Keratinocyte (primary cell): ENCODE data around the gene FHL3. TPM values are rescaled to one million over a fixed set of nuclear protein-coding genes. Genes with fewer than 3 reads are reported as not detected.

ENCODE experiments used
- DNase-seq: peaks from one replicate; pipeline ENCODE4 v3.0.0-alpha.2; 2011; ENCODE audit warnings: low read depth, missing footprints, low spot score
- FAIRE-seq: peaks from 2 replicates; lab custom pipeline; 2011; peaks lifted over from hg19 to GRCh38; lab: Jason Lieb, UNC
- H2AFZ ChIP-seq: 2 replicates; pipeline ENCODE4 v1.6.0; 2012; ENCODE audit warnings: low read length, control low read depth, inconsistent platforms; ENCODE audit not compliant: control insufficient read depth
- H3K27ac ChIP-seq: 2 replicates; pipeline ENCODE4 v1.5.1; 2011; ENCODE audit warnings: low read length; ENCODE audit not compliant: control insufficient read depth, insufficient read depth
- H3K27me3 ChIP-seq: 3 replicates; pipeline ENCODE4 v1.6.0; 2011; ENCODE audit warnings: low read length; ENCODE audit not compliant: control insufficient read depth, insufficient read depth; ENCODE audit errors: extremely low read depth
- H3K36me3 ChIP-seq, 2 experiments: 2 replicates in 1 of 2; 3 replicates in 1 of 2; pipeline ENCODE4 v1.5.1; 2011; ENCODE audit warnings: low read length in 2 of 2, mild to moderate bottlenecking in 1 of 2; ENCODE audit not compliant: control insufficient read depth in 2 of 2, insufficient read depth in 2 of 2; ENCODE audit errors: extremely low read depth in 1 of 2
- H3K4me1 ChIP-seq: 3 replicates; pipeline ENCODE4 v1.5.1; 2011; ENCODE audit warnings: low read length; ENCODE audit not compliant: control insufficient read depth, insufficient read depth; ENCODE audit errors: extremely low read depth
- H3K4me2 ChIP-seq: 3 replicates; pipeline ENCODE4 v1.6.0; 2011; ENCODE audit warnings: low read depth, low read length; ENCODE audit not compliant: control insufficient read depth, insufficient read depth; ENCODE audit errors: extremely low read depth
- H3K4me3 ChIP-seq, 3 experiments: fragments of 200-600 bp in 1 of 3; sonication (generic) in 1 of 3; 2 replicates in 2 of 3; 3 replicates in 1 of 3; pipeline ENCODE4 v1.5.1; 2011 to 2016; ENCODE audit warnings: low read length in 3 of 3, mild to moderate bottlenecking in 3 of 3, control low read depth in 2 of 3, inconsistent platforms in 1 of 3, low read depth in 1 of 3, mixed read lengths in 1 of 3, mixed run types in 1 of 3, moderate library complexity in 1 of 3; ENCODE audit not compliant: control insufficient read depth in 2 of 3, insufficient read depth in 2 of 3; ENCODE audit errors: extremely low read depth in 1 of 3
- H3K79me2 ChIP-seq: 2 replicates; pipeline ENCODE4 v1.6.0; 2012; ENCODE audit warnings: low read length; ENCODE audit not compliant: control insufficient read depth, insufficient read depth
- H3K9ac ChIP-seq: 3 replicates; pipeline ENCODE4 v1.6.0; 2011; ENCODE audit warnings: low read length; ENCODE audit not compliant: control insufficient read depth, insufficient read depth; ENCODE audit errors: extremely low read depth
- H3K9me1 ChIP-seq: 3 replicates; pipeline ENCODE4 v1.6.0; 2011; ENCODE audit warnings: low read length; ENCODE audit not compliant: control insufficient read depth, insufficient read depth; ENCODE audit errors: extremely low read depth
- H3K9me3 ChIP-seq: 2 replicates; pipeline ENCODE4 v1.5.1; 2012; ENCODE audit warnings: low read depth, low read length; ENCODE audit not compliant: control insufficient read depth
- H4K20me1 ChIP-seq: 3 replicates; pipeline ENCODE4 v1.6.0; 2011; ENCODE audit warnings: low read length; ENCODE audit not compliant: control insufficient read depth, insufficient read depth; ENCODE audit errors: extremely low read depth
- CTCF ChIP-seq, 3 experiments: IDR thresholded peaks in 1 of 3; conservative IDR thresholded peaks in 1 of 3; optimal IDR thresholded peaks in 1 of 3; 2 replicates in 2 of 3; 3 replicates in 1 of 3; pipeline versions ENCODE3 to v1.5.1; 2011; ENCODE audit warnings: low read length in 3 of 3, mild to moderate bottlenecking in 3 of 3, moderate library complexity in 2 of 3, control low read depth in 1 of 3, inconsistent platforms in 1 of 3; ENCODE audit not compliant: insufficient read depth in 2 of 3; ENCODE audit errors: extremely low read depth in 1 of 3
- EZH2 ChIP-seq: IDR thresholded peaks from one replicate; pipeline ENCODE4 v1.6.1; 2012; ENCODE audit warnings: inconsistent platforms, mild to moderate bottlenecking, low read length, moderate library complexity
- dilution Hi-C: fragments of 300-500 bp; cut with MboI; formaldehyde crosslinking; loops from one replicate; pipeline ENCODE4 v1.7.0; 2020; ENCODE audit warnings: low sequenced_read_pairs; ENCODE audit not compliant: extremely low pct_ligation_motif_present
- polyA plus RNA-seq, 5 experiments: library from polyadenylated mRNA; depleted of rRNA in 3 of 5; stranded (reverse) in 3 of 5; stranded (forward) in 1 of 5; unstranded in 1 of 5; fragments of >200 nt; gene quantifications; 1 replicate in 1 of 5; 2 replicates in 3 of 5; 3 replicates in 1 of 5; pipeline versions ENCODE4 v1.2.1 to v1.2.3, GENCODE V29; 2011 to 2012; ENCODE audit warnings: missing spikeins in 2 of 5, low read depth in 1 of 5, low replicate concordance in 1 of 5

Gene FHL3
- polyA plus RNA-seq, 1 donor (not counting 4 experiments of a cell fraction or from before 2014, with no cell fraction given): 5.1 TPM

DNA sequence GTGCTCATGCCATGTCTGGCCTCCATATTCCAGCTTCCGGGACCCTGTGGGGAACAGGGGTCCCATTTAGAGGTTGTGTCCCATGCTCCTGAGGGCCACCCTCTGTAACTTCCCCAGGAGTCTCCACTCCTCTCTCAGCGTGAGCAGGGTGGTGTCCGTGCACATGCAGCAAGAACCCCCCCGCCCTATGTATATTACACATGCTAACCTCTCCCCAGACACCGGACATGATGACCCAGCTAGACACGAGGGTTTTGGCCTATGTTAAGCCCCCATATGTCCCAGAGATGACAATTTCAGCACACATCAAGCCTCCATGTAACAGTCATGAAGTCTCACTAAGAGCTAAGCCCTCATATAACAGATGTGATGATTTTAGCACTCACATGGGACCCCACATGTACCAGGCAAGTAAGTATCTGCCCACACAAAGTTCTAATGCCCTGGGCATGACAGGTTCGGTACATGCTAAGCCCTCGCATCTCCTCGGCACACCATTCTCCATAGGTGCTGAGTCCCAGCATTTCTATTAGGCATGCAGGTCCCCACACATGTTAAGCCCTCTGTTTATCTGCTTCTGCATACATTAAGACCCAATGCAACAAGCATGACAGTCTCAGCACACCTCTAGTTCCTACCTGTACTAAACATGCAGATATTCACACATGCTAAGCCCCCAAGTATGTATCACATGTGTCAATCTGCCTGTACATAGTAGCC lies 7.1 kb downstream of the FHL3 start:
- FAIRE-seq (no peak), DNase-seq (no peak)
- H3K4me1 ChIP-seq: peaks cover 44% of the 10 kb centered on the region
- no peak overlapping the region for H3K9ac ChIP-seq
- dilution Hi-C loops: no loop called here
- no peaks in the 10 kb centered on the region for H4K20me1 ChIP-seq
- H3K9me3 ChIP-seq: no peaks in the 10 kb centered on the region
- H2AFZ ChIP-seq: no peak overlapping the region
- no peak overlapping the region for H3K4me2 ChIP-seq
- no peaks in the 10 kb centered on the region for H3K27me3 ChIP-seq
- no peak overlapping the region for H3K4me3 ChIP-seq
- H3K9me1 ChIP-seq: no peaks in the 10 kb centered on the region
- TF ChIP-seq EZH2 (no peak), CTCF (optimal IDR thresholded peaks at IDR 0.05 in 1 of 3, IDR thresholded peaks at IDR 0.05 in 1 of 3, conservative IDR thresholded peaks at IDR 0.05 in 1 of 3; ENCODE audit: extremely low read depth in 1 of 3, insufficient read depth in 2 of 3, low read length in 3 of 3) (no peak)
- H3K27ac ChIP-seq: no peak overlapping the region
- H3K79me2 ChIP-seq: peaks cover 37% of the 10 kb centered on the region
- H3K36me3 ChIP-seq: peaks cover 14 to 26% of the 10 kb centered on the region in 2 experiments

DNA sequence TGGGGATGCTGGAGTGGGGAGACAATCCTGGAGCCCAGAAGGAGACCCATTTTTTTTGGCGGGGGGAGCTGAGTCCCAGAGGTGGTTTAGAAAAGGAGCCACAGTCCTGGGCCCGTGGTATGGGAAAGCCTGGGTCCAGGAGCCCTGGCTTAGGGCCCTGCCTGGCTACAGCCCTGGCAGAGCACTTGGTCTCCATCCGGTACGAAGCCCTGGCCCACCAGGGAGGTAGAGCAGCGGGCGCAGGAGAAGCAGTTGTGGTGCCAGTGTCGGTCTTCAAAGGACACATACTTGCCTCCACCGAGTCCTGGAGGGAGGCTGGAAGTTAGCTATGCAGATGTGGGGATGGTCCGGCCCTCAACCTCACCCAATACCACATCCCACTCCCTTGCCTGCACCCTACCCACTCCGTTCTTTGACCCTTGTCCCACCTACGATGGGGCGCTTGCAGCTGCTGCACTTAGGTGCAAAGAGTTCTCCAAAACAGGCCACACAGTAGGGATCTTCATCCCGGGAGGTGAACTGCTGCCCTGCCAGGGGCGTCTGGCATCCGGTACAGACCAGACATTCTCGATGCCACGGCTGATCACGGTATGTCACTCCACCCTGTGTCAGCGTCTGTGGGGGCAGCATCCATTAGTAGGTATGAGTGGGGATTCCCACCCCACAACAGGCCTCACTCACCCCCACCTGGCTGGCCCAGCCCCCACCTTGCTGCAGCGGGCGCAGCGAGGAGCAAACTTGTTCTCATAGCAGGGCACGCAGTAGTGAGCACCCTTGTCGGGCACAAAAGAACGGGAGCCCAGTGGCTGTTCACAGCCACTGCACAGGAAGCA lies 7.8 kb downstream of the FHL3 start:
- no peak for FAIRE-seq

More for the DNA sequence above, 7.8 kb downstream of the FHL3 start:
- H3K4me3 ChIP-seq: no peak overlapping the region
- TF ChIP-seq EZH2 (no peak), CTCF (optimal IDR thresholded peaks at IDR 0.05 in 1 of 3, IDR thresholded peaks at IDR 0.05 in 1 of 3, conservative IDR thresholded peaks at IDR 0.05 in 1 of 3; ENCODE audit: extremely low read depth in 1 of 3, insufficient read depth in 2 of 3, low read length in 3 of 3) (no peak)
- no peak overlapping the region for H3K4me2 ChIP-seq
- no peaks in the 10 kb centered on the region for H3K27me3 ChIP-seq
- no peak for DNase-seq
- no peaks in the 10 kb centered on the region for H4K20me1 ChIP-seq
- dilution Hi-C loops: no loop called here
- no peaks in the 10 kb centered on the region for H3K9me3 ChIP-seq
- peaks cover 29% of the 10 kb centered on the region for H3K79me2 ChIP-seq
- no peak overlapping the region for H3K9ac ChIP-seq
- no peaks in the 10 kb centered on the region for H3K9me1 ChIP-seq
- H2AFZ ChIP-seq: no peak overlapping the region
- H3K36me3 ChIP-seq: peaks cover 14 to 23% of the 10 kb centered on the region in 2 experiments
- no peak overlapping the region for H3K27ac ChIP-seq
- H3K4me1 ChIP-seq: peaks cover 44% of the 10 kb centered on the region
